ENCODE results near the gene SMARCAL1.
"Not testable (repeated sequence)": the region's sequence is repeated elsewhere in the genome, so short reads cannot be mapped to it uniquely, and the experiment has no call there.

SMARCAL1 gene

DNA sequence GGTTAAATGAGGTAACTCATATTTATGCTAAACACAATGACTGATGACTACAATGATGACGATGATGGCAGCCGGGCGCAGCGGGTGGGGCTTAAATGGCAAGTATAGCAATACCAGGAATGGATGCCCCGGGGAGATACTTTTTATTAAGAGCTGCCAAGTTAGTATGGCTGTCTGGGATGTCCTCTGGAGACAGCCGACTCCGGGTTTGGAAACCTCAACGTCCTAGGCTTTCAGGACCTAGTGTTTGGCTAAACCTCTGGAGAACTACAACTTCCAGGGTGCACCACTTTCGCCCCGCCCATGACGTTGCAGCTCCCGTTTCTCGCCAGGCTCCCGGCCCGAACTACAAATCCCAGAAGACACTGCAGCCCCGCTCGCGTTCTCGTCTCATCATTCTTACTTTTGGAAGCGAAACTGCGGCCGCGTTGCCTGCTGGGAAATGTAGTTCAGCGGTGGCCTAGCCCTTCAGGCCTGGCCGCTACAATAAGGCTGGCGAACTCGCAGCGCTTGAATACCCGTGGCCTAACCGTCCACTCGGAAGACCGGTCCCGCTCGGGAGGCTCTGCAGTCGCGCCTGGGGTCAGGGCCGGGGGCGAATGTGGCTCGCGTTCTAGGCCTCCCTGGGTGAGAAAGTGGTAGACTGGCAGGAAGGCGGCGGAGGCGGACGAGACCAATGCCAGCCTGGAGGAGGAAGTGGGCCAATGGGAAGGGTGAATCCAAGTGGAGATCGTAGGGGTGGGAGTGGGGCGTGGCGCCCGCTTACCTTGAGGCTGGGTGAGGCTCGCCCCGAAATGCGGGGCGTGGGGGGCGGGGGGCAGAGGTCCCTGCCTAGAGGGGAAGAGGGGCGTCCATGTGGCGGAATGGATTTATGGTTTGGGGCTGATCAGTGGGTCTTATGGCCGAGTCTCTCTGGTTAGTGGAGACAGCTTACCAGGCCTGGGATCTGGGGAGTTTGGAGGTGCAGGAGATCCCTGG is at the start of gene SMARCAL1:
Gene SMARCAL1 (plus strand): TSS at position 463 of the 978 bp plus-strand sequence. CDS start 2,221 bp downstream, outside the sequence.
- peak; percentile 98 for DNase-seq (ENCODE audit: low spot score)

DNA sequence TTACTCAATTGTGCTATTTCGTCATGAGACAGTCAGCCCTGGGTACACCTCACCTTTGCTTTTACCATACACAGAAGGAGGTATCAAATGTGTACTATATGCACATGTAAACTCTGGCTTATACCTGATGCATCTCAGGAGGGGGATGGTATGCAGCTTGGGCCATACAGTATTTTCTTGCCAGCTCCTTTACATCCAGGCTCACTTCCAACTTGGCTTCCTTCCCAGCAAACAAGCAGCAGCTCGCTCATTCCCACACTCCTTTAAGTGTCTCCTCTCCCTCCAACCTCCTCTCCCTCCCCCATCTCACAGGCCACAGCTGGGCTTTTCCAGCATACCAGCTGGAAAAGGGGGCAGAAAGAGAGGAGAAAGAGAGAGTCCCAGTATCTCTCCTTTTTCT is 49.6 kb upstream of the SMARCAL1 start:
- DNase-seq (ENCODE audit: low spot score) = no peak

DNA sequence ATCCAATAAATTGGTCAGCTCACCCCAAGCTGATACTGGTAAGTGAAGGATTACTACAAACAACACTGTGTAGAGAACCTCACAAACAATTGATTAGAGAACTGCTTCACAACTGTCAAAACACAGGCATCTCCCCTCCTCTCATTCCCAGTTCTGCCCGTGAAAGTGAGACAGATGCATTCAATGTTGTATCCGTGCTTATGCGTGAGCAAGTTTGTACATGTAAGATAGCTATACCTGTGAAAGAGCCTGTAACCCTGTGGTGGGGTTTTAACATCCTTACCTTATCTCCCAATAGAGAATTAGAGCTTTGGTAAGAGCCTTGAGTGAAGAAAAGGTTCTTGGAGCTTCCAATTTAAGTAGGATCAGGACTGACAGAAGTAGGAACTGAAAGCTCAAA is 49.1 kb upstream of the SMARCAL1 start:
- no peak for DNase-seq (ENCODE audit: low spot score)

DNA sequence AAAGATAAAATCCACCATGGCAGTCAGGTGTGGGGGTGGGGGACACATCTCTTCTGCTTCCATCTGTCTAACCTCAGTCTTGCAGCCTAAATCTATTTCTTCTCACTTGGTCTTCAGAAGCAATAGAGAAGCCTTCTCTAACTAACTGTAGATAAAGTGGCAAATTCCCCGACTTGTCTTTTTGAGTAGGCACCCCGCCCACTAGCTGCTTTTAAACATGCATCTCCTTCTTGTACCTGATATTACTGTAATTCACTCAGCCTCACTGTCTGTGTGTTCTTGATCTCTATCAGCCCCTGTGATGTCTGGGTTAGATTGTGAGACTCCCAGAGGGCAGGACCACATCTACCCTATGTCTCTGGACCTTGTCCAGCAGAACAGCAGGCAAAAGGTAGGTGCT is 46.8 kb upstream of the SMARCAL1 start:
- no peak for DNase-seq (ENCODE audit: low spot score)

DNA sequence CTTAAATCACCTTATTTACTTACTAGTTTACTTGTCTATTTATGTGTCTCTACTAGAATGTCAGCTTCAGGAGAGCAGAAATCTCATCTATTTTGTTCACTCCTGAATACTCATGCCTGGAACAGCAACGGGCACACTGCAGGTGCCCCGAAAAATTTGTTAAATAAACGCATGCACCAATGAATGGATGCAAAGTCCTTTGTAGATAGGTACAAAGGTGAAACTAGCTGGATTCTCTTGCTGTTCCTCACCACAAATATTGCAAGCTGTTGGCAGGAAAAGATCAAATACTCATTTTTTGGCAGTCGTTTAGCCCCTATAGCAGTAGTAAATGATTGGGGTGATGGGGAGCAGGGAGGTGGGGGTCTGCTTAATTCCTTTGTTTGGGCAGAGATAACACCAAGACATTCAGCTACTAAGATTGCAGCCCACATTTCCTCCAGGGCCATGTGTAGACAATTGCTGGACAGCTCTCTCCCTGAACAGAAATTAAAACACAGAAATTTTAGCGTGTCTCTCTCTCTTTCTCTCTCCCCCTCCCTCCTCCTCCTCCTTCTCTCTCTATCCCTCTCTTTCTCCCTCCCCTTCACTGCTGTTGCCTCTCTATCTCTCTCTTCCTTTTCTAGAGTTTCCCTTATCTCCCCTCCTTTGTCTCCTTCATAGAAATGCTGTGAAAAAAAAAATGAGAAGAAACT is 45.4 kb upstream of the SMARCAL1 start:
- no peak for DNase-seq (ENCODE audit: low spot score)

DNA sequence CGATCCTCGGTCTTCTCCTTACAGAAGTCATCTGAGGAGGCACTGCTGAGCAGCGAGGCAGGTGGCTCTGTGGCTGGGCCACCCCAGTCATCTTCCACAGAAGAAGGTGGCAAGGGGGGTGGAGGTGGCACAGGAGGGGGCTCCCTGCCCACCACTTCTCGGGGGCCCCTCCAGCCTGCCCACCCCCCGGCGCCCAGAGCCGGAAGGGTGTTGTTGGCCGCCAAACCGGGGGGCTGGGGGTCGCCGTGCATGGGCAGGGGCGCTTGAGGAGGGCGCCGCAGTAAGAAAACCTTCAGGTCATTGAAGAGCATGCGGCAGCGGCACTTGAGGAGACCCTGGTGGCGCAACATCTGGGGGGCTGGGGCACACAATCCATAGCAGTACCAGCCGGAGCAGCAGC is 42.5 kb upstream of the SMARCAL1 start:
- no peak for DNase-seq (ENCODE audit: low spot score)

DNA sequence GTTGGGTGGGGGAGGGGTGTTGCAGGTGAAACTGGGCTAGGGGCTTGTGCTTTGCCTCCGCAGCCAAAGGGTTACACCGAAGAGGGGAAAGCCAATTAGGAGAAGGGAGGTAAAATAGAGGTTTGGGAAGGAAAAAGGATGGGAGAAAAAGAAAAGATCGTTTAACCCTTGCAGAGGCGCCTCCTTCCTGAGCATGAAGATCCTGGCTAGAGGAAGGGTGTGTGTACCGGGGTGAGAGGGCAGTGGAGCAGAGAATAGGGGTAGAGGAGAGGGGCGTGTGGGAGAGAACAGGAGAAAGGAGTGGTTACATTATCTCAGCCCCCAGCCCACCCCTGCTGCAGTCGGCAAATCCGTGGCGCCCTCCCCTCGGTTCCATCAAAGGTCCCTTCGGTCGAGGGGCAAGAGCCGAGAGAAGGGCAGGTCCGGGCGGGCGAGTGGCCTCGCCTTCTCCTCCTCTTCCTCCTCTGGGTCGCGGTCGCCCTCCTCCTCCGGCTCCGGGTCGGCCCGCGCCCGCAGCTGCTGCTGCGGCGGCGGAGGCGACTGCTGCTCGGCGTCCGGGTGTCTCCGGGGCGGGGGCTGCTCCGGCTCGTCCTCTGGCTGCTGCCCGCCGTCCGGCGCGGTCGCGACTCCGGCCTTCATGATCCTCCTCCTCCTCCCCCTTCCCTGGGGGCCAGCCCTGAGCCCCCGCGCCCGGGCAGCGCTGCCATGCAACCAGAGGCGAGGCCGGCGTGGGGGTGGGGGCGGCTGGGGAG is 41.1 kb upstream of the SMARCAL1 start:
- no peak for DNase-seq (ENCODE audit: low spot score)

DNA sequence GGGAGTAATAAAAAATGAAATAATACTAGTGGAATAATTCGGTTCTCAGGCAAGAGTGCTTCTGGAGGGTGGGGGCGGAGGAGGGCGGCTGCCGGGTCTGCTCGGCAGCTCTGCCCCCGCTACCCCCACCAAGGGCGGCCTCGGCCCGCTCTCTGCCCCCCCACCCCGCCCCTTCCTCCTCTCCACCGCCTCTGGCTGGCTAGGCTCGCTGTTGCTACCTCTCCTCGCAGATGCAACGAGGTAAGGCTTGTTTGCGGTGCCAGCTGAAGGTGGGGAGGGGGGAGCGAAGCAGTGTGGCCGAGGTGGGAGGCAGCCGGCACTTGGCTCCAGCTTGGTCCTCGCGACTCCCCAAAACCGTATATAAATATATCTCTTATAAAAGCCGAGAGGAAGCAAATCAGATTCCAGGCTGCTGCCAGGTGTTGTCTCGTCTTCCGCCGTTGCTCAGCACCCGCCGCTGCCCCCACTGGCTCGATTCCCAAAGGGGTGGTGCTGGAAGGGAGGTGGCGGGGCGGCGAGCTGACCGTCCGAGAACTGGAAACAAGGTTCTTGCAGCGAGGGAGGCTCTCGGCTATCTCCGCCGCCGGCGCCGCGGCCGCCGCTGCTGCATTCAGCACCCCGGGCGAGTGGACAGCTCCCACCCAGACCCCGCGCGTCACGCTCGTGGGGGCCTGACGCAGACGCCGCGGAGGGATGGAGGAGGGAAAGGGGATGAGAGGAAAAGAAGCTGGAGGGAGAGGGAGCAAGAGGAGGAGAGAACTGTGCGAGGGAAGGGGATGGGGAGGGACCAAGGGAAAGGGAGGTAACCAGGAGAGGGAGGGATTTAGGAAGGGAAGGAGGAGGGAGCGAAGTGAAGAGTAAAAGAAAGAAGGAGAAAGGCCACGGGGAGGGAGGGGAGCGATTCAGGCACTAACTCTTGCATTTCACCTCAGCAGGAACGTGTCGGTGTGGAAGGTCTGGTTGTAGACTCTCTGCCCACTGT is 40.3 kb upstream of the SMARCAL1 start, which contains the start of gene MARCHF4:
Gene MARCHF4 (minus strand): TSS at position 763 of the 982 bp plus-strand sequence. CDS start 2,223 bp downstream, outside the sequence.
- DNase-seq (ENCODE audit: low spot score) = peak; percentile 58

DNA sequence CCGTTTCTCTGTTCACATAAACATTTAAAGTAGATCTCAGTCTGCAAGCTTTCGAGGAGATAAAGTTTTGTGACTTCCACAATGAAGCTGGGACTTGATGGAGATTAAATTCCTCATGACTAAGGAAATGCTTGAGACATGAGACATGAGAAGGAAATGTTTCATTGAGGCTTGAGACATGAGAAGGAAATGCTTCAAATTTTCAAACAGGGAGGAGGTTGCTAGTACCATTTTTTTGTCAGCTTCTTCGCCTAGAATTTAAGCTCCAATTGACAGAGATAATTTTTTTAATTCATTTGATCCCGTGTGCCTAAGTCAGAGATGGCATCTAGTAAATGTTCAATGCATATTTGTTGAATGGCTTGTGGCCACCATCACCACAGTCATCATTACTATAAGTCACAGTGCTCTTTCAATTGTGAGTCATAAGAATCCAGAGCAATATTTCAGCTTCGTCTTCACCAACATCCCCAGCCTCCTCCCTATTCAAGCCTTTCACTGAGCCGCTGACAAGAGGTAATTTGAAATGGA is 39.5 kb upstream of the SMARCAL1 start:
- DNase-seq (ENCODE audit: low spot score) = no peak

DNA sequence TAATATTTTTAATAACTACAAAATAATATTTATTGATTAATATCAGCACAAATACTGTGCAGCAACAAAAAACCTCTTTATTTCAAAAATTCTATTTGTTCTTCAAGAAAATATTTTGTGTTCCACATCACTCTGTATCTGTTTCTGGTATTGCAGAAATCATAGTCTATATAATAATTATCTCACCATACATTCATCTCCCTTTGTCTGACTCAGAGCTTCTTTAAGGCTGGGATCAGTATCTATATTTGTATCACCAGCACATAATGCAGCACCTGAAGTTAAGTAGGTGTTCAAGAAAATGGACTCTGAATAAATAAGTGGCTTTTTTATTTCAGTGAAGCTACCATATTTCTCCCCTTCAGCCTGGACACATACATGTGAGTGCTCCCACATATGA is 38.4 kb upstream of the SMARCAL1 start:
- DNase-seq (ENCODE audit: low spot score) = no peak

DNA sequence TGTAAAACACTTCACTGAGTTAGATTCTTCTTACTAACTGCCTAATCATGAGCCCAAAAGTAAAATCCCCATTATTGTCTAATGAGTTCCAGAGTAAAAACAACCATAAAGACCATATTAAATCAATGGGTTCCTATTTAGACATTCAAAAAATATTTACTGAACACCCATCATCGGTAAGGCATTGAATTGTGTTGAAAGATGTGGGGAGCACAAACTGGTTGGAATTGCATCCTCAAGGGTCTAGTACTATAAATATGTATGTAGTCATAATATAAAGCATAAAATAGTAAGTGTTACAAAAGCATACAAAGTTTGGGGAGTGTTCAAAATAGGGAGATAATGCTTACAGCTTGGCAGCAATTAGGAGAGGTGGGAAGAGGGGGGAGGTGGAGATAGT is 37.0 kb upstream of the SMARCAL1 start:
- no peak for DNase-seq (ENCODE audit: low spot score)

DNA sequence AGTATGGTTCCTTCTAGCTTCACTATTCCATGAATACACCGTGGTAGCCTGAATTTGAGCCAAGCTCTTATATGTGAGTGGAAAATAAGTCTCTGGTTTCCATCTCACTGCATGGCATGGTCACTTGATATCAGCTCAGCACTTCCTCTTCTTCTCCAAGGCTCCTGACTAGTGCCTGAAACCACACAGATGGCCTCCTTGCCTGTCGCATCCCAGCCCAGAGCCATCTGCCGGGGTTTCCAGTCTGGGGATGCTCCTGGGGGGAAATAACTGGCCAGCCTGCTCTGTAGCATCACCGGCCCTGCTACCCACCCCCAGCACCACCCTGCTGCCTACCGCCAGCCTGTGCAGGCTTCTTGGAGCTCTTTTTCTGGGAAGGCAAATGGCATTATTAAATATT is 32.3 kb upstream of the SMARCAL1 start:
- DNase-seq (ENCODE audit: low spot score) = no peak

DNA sequence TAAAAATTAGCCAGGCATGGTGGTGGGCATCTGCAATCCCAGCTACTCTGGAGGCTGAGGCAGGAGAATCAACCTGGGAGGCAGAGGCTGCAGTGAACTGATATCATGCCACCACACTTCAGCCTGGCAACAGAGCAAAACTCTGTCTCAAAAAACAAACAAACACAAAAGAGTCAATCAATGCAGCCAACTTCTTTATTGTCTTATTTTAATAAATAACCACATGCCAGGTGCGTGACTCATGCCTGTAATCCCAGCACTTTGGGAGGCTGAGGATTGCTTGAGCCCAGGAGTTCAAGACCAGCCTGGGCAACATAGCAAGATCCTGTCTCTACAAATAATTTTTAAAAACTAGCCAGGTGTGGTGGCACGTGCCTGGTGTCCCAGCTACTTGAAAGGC is 27.9 kb upstream of the SMARCAL1 start:
- not testable (repeated sequence) for DNase-seq (ENCODE audit: low spot score)

DNA sequence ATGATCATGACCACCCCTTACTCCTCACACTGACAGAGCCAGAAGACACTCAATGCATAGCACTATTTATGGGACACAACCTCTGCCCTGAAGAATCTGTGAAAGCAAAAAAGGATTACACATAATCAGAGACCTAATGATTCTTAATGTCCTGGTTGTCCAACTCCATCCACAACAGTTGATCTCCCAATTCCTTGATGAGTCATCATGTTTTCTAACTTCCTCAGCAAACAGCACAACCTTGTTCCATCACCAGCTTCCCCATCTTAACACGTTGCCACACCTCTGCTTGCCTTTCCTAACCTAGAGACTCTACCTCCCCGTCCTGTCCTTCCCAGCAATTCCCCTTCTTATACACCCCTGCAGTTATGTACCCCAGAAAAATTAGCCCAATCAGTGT is 26.8 kb upstream of the SMARCAL1 start:
- DNase-seq (ENCODE audit: low spot score) = no peak

DNA sequence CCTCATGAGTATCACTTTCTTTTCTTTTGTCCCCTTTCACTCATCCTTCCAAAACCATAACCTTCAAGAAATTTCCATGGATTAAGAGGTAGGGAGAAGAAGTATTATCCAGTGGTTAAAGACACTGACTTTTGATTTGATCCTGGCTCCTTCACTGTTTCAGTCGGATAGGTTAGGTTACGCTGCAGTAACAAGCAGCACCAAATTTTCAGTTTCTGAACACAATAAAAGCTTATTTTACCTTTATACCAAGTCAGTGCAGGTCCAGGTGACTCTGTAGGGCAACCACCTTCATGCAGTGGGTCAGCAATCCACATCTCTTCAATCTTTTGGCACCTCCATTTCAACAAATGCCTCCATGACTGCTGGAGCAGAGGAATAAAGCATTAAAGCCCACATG is 25.0 kb upstream of the SMARCAL1 start:
- no peak for DNase-seq (ENCODE audit: low spot score)

DNA sequence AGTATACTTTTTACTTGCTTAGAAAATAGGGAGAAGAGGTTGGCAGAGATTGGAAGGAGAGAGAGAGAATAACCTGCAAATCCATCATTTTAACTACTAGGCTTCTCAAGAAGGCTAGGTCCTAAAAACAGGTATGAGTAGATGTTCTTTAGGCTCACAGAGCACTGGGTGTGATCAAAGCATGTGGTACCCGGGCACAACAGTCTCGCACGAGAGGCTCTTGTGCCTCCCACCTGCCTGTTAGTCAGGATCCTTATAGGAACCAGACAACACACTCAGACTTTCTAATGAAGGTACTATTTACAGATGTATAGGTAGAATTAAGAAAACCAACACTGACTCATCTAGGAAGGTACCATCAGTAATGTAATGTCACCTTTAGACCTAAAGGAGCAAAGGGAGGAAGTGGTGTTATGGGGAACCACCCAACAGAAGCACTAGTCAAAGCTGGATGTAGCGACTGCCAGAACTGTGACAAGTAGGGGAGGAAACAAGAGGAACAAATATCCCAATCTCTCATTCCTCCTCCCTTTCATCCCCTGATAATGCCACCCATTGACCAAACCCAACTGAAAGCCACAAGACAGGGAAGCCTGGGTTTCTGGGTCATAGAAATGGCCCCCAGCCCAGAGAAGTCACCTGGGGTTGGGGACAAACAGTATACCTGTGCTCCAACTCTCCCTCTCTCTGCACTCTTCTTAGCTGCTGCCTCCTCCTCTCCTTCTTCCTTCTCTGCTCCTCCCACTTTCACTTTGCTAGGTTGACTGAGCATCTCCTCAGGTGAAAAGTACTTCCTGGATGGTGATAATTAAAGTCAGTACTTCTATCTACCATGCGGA is 24.0 kb upstream of the SMARCAL1 start:
- peak; percentile 41 for DNase-seq (ENCODE audit: low spot score)

DNA sequence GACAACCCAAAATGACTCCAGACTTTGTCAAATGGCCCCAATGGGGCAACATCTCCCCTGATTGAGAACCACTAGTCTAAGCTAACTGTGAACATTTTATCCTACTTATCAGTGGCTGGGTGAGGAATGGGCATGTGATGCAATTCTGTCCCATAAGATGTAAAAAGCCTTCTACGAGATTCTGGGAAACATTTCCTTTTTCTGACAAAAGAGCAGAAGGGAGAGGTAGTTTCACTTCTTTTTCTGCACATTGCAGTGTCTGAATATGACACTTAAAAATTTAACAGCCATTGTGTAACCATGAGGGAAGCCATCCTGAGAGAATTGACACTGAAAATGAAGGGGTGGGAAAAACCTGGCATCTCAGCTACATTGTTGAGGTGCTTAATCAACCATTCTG is 22.7 kb upstream of the SMARCAL1 start:
- DNase-seq (ENCODE audit: low spot score) = no peak

DNA sequence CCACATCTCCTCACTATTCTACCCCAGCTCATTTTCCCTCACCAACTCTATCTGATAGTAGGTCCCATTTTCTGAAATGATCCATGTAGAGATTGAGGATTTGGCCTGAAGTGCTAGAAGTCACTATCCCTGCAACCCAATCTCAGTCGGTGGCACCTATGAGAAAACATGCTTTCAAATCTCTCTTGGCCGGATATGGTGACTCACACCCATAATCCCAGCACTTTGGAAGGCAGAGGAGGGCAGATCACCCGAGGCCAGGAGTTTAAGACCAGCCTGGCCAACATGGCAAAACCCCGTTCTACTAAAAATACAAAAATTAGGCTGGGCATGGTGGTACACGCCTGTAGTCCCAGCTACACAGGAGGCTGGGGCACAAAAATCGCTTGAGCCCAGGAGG is 20.9 kb upstream of the SMARCAL1 start:
- DNase-seq (ENCODE audit: low spot score) = no peak

DNA sequence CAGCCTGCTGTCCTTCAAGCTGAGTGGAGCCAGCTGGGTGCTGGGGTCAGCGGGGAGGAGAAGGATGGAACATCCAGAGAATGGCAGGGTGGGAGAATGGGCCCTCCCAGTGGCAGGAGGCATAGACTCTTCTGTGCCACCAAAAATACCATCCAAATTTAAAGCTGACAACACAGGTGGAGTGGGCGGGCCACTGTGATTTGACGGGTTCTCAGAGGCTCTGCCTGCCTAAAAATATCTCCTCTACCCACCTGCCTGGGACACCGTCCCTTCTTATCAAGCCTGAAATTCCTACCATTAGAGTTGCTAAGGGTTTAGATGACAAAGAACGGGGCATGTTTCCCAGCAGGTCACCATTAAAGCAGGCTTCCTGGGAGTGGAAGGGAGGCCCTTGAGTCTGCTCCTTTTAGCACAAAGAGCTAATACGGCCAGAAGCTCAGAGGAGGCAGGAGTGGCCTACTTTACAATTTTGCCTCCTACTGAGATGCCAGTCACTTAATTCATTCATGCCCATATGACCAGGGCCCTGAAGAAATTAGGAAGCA is 20.2 kb upstream of the SMARCAL1 start:
- no peak for DNase-seq (ENCODE audit: low spot score)
